MV-4-11 (cell line): Measurements from ENCODE around the gene SSB.
"Not testable (repeated sequence)": the region's sequence is repeated elsewhere in the genome, so short reads cannot be mapped to it uniquely, and the experiment has no call there.

Experiments used
- DNase-seq: peaks from one replicate; lab custom pipeline; 2025; lab: John Stamatoyannopoulos, UW

The SSB gene

GRCh38 chr2:169828141-169828811, 29.6 kb downstream of the SSB start:
- peak; percentile 18 for DNase-seq

- no peak for DNase-seq
Measured at GRCh38 chr2:169834401-169834800, 35.7 kb downstream of the SSB start.

- DNase-seq = no peak
Measured at GRCh38 chr2:169838743-169839489, 40.2 kb downstream of the SSB start.

- DNase-seq = no peak
Measured at GRCh38 chr2:169839954-169840746, 41.5 kb downstream of the SSB start.

GRCh38 chr2:169840747-169841142, 42.1 kb downstream of the SSB start:
- DNase-seq = no peak

- not testable (repeated sequence) for DNase-seq
Measured at GRCh38 chr2:169841625-169842024, 43.0 kb downstream of the SSB start.

GRCh38 chr2:169845016-169845415, 46.3 kb downstream of the SSB start:
- no peak for DNase-seq

GRCh38 chr2:169848959-169849693, 50.5 kb downstream of the SSB start:
- not testable (repeated sequence) for DNase-seq

- DNase-seq = no peak
Measured at GRCh38 chr2:169849710-169850109, 51.0 kb downstream of the SSB start.

GRCh38 chr2:169853041-169853668, 54.5 kb downstream of the SSB start:
- peak; percentile 46 for DNase-seq

- not testable (repeated sequence) for DNase-seq
Measured at GRCh38 chr2:169855281-169856258, 56.9 kb downstream of the SSB start.

- DNase-seq = no peak
Measured at GRCh38 chr2:169859423-169859822, 60.8 kb downstream of the SSB start.

GRCh38 chr2:169860149-169860548, 61.5 kb downstream of the SSB start:
- no peak for DNase-seq
